ENCODE data around the gene PES1. TPM values are rescaled to one million over a fixed set of nuclear protein-coding genes. Genes with fewer than 3 reads are reported as not detected.
A peak's percentile ranks its signal among the peaks of the same experiment; 100 is the strongest.
"Not testable (repeated sequence)": the region's sequence is repeated elsewhere in the genome, so short reads cannot be mapped to it uniquely, and the experiment has no call there.

PES1 gene
- 29.1 TPM for total RNA-seq
- 49.1 TPM for polyA plus RNA-seq

- Histone ChIP-seq H3K4me1 (ENCODE audit: insufficient read depth) (no peaks in the 10 kb centered on the region), H3K4me3 (ENCODE audit: low read depth, low read length) (peak within 1 kb of the TSS; percentile 86), H3K27ac (ENCODE audit: low read depth) (peak within 1 kb of the TSS; percentile 73), H3K36me3 (ENCODE audit: insufficient read depth) (peaks cover 8% of the 10 kb centered on the region)
- WGBS = under 1% methylated on average over 49 of the region's 49 CpGs
- peak; percentile 96 for DNase-seq (ENCODE audit: extremely low spot score)
Measured at GRCh38 chr22:30591588-30592359, at the start of gene PES1. Gene PES1, minus strand, starts transcription at chr22:30591910. Its CDS starts 77 bp downstream, at chr22:30591833.

DNA sequence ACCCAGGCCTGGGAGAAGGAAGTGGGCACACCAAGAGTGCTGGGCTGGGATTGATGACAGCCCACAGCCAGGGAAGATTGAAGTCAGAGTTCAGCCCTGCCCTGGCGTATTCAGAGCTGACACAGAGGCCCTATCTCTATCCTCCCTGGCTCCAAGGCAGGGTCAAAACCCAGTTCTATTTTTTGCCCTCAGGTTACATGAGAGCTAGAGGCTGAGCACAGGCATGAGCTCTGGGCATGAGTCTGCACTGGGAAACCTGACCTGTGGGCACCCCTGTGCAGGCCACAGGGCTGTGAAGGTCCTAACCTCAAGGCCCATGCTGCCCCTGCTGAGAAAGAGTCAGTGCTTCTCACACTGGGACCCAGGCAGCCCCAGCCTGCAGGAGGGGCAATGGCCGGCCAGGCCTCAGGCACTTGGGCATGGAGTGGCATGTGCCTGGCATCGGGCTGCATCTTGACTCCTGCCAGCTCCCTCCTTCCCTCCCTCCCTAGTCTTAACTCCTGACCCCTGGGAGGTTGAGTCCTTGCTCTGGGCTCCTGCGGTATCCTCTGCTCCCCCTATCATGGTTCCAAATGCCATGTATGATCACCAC lies 49.2 kb upstream of the PES1 start:
- H3K4me1 ChIP-seq (ENCODE audit: insufficient read depth) = peaks cover 3% of the 10 kb centered on the region
- no peak overlapping the region for H3K27ac ChIP-seq (ENCODE audit: low read depth)
- no peaks in the 10 kb centered on the region for H3K36me3 ChIP-seq (ENCODE audit: insufficient read depth)
- H3K4me3 ChIP-seq (ENCODE audit: low read depth, low read length) = no peak overlapping the region
- no peak for DNase-seq (ENCODE audit: extremely low spot score)
- 95% methylated on average over 4 of the region's 4 CpGs for WGBS

GRCh38 chr22:30640361-30640760 lies 48.7 kb upstream of the PES1 start:
- no peak overlapping the region for H3K27ac ChIP-seq (ENCODE audit: low read depth)
- H3K36me3 ChIP-seq (ENCODE audit: insufficient read depth) = no peaks in the 10 kb centered on the region
- DNase-seq (ENCODE audit: extremely low spot score) = no peak
- WGBS = 97% methylated on average over 4 of the region's 4 CpGs
- H3K4me3 ChIP-seq (ENCODE audit: low read depth, low read length) = no peak overlapping the region
- H3K4me1 ChIP-seq (ENCODE audit: insufficient read depth) = peaks cover 3% of the 10 kb centered on the region

- Histone ChIP-seq H3K4me3 (ENCODE audit: low read depth, low read length) (no peak overlapping the region), H3K4me1 (ENCODE audit: insufficient read depth) (peaks cover 3% of the 10 kb centered on the region), H3K36me3 (ENCODE audit: insufficient read depth) (no peaks in the 10 kb centered on the region), H3K27ac (ENCODE audit: low read depth) (no peak overlapping the region)
- 80% methylated on average over 1 of the region's 1 CpG for WGBS
- no peak for DNase-seq (ENCODE audit: extremely low spot score)
Measured at GRCh38 chr22:30637701-30638114, 46.0 kb upstream of the PES1 start.

DNA sequence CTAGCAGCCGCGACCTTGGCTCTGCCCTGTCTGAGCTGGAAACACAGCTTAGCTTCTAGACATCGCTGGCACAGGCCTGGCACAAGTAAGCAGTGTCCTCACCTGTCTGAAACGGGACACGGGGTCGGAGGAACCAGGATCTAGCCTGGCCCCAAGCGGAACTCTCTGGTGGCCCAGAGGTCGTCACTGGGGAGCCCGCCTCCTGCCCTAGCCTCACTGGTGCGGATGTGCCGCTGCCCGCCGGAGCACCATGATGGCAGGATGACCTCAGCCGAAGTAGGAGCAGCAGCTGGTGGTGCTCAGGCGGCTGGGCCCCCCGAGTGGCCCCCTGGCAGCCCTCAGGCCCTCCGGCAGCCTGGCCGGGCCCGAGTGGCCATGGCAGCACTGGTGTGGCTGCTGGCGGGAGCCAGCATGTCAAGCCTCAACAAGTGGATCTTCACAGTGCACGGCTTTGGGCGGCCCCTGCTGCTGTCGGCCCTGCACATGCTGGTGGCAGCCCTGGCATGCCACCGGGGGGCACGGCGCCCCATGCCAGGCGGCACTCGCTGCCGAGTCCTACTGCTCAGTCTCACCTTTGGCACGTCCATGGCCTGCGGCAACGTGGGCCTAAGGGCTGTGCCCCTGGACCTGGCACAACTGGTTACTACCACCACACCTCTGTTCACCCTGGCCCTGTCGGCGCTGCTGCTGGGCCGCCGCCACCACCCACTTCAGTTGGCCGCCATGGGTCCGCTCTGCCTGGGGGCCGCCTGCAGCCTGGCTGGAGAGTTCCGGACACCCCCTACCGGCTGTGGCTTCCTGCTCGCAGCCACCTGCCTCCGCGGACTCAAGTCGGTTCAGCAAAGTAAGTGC lies 44.7 kb upstream of the PES1 start:
- WGBS = 54% methylated on average over 45 of the region's 45 CpGs
- H3K4me3 ChIP-seq (ENCODE audit: low read depth, low read length) = peak overlapping the region; percentile 51
- no peak for DNase-seq (ENCODE audit: extremely low spot score)
- H3K36me3 ChIP-seq (ENCODE audit: insufficient read depth) = no peaks in the 10 kb centered on the region
- peak overlapping the region; percentile 69 for H3K27ac ChIP-seq (ENCODE audit: low read depth)
- H3K4me1 ChIP-seq (ENCODE audit: insufficient read depth) = peaks cover 3% of the 10 kb centered on the region

- peak within 1 kb of the TSS; percentile 51 for H3K4me3 ChIP-seq (ENCODE audit: low read depth, low read length)
- peaks cover 3% of the 10 kb centered on the region for H3K4me1 ChIP-seq (ENCODE audit: insufficient read depth)
- DNase-seq (ENCODE audit: extremely low spot score) = peak; percentile 62
Measured at GRCh38 chr22:30635273-30636225, 43.8 kb upstream of the PES1 start, which contains the start of gene SLC35E4. Gene SLC35E4, plus strand, starts transcription at chr22:30635781. Its CDS starts 670 bp downstream, at chr22:30636451.

GRCh38 chr22:30634471-30635233 lies 42.9 kb upstream of the PES1 start:
- Histone ChIP-seq H3K4me1 (ENCODE audit: insufficient read depth) (peaks cover 3% of the 10 kb centered on the region), H3K27ac (ENCODE audit: low read depth) (peak overlapping the region; percentile 91), H3K4me3 (ENCODE audit: low read depth, low read length) (peak overlapping the region; percentile 11), H3K36me3 (ENCODE audit: insufficient read depth) (no peaks in the 10 kb centered on the region)
- WGBS = 9% methylated on average over 29 of the region's 29 CpGs
- DNase-seq (ENCODE audit: extremely low spot score) = peak; percentile 66

More at GRCh38 chr22:30635273-30636225, 43.8 kb upstream of the PES1 start, which contains the start of gene SLC35E4:
- no peaks in the 10 kb centered on the region for H3K36me3 ChIP-seq (ENCODE audit: insufficient read depth)
- peak within 1 kb of the TSS; percentile 91 for H3K27ac ChIP-seq (ENCODE audit: low read depth)
- under 1% methylated on average over 75 of the region's 75 CpGs for WGBS

DNA sequence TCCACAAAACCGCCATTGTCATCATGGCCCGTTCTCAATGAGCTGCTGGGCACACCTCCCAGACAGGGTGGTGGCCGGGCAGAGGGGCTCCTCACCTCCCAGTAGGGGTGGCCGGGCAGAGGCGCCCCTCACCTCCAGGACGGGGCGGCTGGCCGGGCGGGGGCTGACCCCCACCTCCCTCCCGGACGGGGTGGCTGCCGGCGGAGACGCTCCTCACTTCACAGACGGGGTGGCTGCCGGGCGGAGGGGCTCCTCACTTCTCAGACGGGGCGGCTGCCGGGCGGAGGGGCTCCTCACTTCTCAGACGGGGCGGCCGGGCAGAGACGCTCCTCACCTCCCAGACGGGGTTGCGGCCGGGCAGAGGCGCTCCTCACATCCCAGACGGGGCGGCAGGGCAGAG lies 39.8 kb upstream of the PES1 start:
- DNase-seq (ENCODE audit: extremely low spot score); H3K36me3 ChIP-seq (ENCODE audit: insufficient read depth); H3K27ac ChIP-seq (ENCODE audit: low read depth); H3K4me3 ChIP-seq (ENCODE audit: low read depth, low read length); H3K4me1 ChIP-seq (ENCODE audit: insufficient read depth): not testable (repeated sequence)
- WGBS = 93% methylated on average over 19 of the region's 31 CpGs

- Histone ChIP-seq H3K4me3 (ENCODE audit: low read depth, low read length) (no peak overlapping the region), H3K36me3 (ENCODE audit: insufficient read depth) (no peaks in the 10 kb centered on the region), H3K27ac (ENCODE audit: low read depth) (no peak overlapping the region), H3K4me1 (ENCODE audit: insufficient read depth) (no peaks in the 10 kb centered on the region)
- 69% methylated on average over 4 of the region's 4 CpGs for WGBS
- DNase-seq (ENCODE audit: extremely low spot score) = no peak
Measured at GRCh38 chr22:30628491-30628890, 36.8 kb upstream of the PES1 start.

DNA sequence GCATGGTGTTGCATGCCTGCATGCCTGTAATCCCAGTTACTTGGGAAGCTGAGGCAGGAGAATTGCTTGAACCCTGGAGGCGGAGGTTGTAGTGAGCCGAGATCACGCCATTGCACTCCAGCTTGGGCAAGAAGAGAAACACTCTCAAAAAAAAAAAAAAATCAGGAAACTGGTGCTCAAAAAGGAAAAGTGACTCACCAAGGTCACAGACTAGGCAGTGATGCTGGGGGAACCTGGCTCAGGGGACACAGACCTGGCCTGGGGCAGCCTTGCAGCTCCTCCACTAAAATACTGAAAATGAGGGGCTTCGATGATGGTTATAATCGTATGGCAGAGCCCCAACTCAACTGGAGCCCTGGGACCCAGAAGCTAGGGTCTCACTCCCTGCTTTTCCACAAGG lies 35.8 kb upstream of the PES1 start:
- DNase-seq (ENCODE audit: extremely low spot score) = no peak
- no peaks in the 10 kb centered on the region for H3K36me3 ChIP-seq (ENCODE audit: insufficient read depth)
- H3K4me3 ChIP-seq (ENCODE audit: low read depth, low read length) = no peak overlapping the region
- no peak overlapping the region for H3K27ac ChIP-seq (ENCODE audit: low read depth)
- no peaks in the 10 kb centered on the region for H3K4me1 ChIP-seq (ENCODE audit: insufficient read depth)
- 88% methylated on average over 5 of the region's 5 CpGs for WGBS

DNA sequence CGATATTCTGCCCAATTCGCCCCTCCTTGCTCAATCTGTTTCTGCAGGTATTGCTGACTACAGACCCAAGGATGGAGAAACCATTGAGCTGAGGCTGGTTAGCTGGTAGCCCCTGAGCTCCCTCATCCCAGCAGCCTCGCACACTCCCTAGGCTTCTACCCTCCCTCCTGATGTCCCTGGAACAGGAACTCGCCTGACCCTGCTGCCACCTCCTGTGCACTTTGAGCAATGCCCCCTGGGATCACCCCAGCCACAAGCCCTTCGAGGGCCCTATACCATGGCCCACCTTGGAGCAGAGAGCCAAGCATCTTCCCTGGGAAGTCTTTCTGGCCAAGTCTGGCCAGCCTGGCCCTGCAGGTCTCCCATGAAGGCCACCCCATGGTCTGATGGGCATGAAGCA lies 34.7 kb upstream of the PES1 start:
- Histone ChIP-seq H3K36me3 (ENCODE audit: insufficient read depth) (no peaks in the 10 kb centered on the region), H3K27ac (ENCODE audit: low read depth) (no peak overlapping the region), H3K4me3 (ENCODE audit: low read depth, low read length) (no peak overlapping the region), H3K4me1 (ENCODE audit: insufficient read depth) (no peaks in the 10 kb centered on the region)
- no peak for DNase-seq (ENCODE audit: extremely low spot score)
- 83% methylated on average over 5 of the region's 5 CpGs for WGBS

DNA sequence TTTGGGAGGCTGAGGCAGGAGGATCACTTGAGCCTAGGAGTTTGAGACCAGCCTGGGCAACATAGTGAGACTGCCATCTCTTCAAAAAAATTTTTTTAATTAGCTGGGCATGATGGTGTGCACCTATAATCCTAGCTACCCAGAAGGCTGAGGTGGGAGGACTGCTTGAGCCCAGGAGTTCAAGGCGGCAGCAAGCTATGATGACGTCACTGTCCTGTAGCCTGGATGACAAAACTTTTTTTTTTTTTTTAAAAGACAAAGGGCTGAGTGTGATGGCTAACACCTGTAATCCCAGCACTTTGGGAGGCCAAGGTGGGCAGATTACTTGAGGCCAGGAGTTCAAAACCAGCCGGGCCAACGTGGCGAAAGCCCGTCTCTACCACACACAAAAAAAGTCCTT lies 28.2 kb upstream of the PES1 start:
- H3K27ac ChIP-seq (ENCODE audit: low read depth); H3K36me3 ChIP-seq (ENCODE audit: insufficient read depth); H3K4me3 ChIP-seq (ENCODE audit: low read depth, low read length); H3K4me1 ChIP-seq (ENCODE audit: insufficient read depth); DNase-seq (ENCODE audit: extremely low spot score): not testable (repeated sequence)
- 89% methylated on average over 6 of the region's 6 CpGs for WGBS
